Kidney epithelial cell (primary cell): ENCODE measurements around the gene NFIA. TPM values are rescaled to one million over a fixed set of nuclear protein-coding genes. Genes with fewer than 3 reads are reported as not detected.
"Not testable (repeated sequence)": the region's sequence is repeated elsewhere in the genome, so short reads cannot be mapped to it uniquely, and the experiment has no call there.

Experiments
- DNase-seq: peaks from one replicate; pipeline ENCODE4 v3.0.0-alpha.2; 2010; ENCODE audit warnings: low read depth
- H3K27me3 ChIP-seq: 2 replicates; pipeline ENCODE4 v1.6.0; 2011; ENCODE audit warnings: low read length; ENCODE audit not compliant: control insufficient read depth, insufficient read depth
- H3K36me3 ChIP-seq: 2 replicates; pipeline ENCODE4 v1.5.1; 2011; ENCODE audit warnings: low read length; ENCODE audit not compliant: control insufficient read depth, insufficient read depth
- H3K4me3 ChIP-seq: 2 replicates; pipeline ENCODE4 v1.5.1; 2011; ENCODE audit warnings: low read depth, mild to moderate bottlenecking, control low read depth, low read length
- total RNA-seq: library from RNA; depleted of rRNA; stranded (reverse); fragments of >200 nt; gene quantifications from 2 replicates; pipeline ENCODE4 v1.2.3, GENCODE V29; 2015
- TF ChIP-seq, protein P1 (sequence below): IDR thresholded peaks from 2 replicates; pipeline ENCODE4 v1.5.1; 2011; ENCODE audit warnings: mild to moderate bottlenecking, moderate library complexity, low read length, control low read depth, inconsistent platforms; ENCODE audit not compliant: insufficient read depth, poor library complexity, severe bottlenecking

The NFIA gene
- total RNA-seq, 1 donor from 2014 or later = 3.5 TPM

DNA sequence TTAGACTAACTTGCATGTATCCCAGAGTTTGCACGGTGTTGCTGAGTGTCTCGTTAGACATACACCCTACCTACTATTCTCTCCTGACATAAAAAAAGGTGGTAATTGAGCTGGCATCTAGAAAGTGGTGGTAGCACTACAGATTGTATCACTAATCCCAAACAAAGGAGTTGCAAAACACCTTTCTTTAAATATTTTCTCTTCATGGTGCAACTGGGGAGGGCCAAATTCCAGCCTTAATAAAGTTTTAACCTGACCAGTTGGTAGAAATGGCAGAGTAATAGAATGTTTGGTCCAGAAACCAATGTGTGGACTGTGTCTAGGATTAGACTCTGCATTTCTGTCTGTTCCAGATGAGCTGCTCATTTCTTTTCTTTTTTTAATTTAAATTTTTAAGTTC is 40.0 kb downstream of the NFIA start:
- H3K36me3 ChIP-seq = no peaks in the 10 kb centered on the region
- no peak overlapping the region for H3K4me3 ChIP-seq
- TF ChIP-seq, protein P1, sequence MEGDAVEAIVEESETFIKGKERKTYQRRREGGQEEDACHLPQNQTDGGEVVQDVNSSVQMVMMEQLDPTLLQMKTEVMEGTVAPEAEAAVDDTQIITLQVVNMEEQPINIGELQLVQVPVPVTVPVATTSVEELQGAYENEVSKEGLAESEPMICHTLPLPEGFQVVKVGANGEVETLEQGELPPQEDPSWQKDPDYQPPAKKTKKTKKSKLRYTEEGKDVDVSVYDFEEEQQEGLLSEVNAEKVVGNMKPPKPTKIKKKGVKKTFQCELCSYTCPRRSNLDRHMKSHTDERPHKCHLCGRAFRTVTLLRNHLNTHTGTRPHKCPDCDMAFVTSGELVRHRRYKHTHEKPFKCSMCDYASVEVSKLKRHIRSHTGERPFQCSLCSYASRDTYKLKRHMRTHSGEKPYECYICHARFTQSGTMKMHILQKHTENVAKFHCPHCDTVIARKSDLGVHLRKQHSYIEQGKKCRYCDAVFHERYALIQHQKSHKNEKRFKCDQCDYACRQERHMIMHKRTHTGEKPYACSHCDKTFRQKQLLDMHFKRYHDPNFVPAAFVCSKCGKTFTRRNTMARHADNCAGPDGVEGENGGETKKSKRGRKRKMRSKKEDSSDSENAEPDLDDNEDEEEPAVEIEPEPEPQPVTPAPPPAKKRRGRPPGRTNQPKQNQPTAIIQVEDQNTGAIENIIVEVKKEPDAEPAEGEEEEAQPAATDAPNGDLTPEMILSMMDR = no peak
- DNase-seq = no peak
- H3K27me3 ChIP-seq = no peaks in the 10 kb centered on the region

DNA sequence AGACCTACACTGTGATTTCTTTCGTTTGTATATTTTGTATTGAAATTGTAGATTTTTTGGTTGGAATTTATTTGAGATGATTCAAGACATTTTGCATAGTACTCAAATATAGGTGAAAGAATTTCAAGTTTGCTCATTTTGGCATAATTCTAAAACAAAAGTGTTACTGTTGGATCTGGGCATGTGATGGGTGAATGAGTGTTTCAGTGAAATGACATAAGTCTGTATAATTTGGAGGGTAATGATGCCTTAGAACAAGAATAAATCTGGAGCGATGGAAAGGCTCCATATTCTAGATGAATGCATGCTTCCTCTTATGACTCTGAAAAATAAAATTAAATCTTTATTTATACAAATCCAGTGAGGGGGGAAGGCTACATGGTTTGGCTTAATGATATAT is 41.0 kb downstream of the NFIA start:
- DNase-seq = no peak
- Histone ChIP-seq H3K27me3 (no peaks in the 10 kb centered on the region), H3K4me3 (no peak overlapping the region), H3K36me3 (no peaks in the 10 kb centered on the region)
- TF ChIP-seq, protein P1 = no peak

DNA sequence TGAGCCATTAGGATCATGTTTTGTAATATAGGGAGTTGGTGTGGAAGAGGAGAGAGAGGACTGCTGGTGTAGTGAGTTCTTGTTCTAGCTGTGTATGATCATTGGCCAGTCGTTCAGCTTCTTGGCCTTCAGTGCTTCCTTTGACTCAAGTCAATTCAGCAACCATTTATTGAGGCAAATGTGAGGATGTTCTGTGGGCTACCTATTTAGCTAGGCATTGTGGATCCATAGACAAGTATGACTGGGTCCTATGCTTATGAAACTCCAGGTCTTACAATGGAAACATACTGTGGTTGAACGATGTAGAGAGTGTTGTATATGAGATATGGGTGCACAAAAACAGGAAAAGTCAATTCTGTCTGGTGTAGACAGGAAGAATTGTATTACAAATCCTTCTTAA is 41.7 kb downstream of the NFIA start:
- no peaks in the 10 kb centered on the region for H3K27me3 ChIP-seq
- no peaks in the 10 kb centered on the region for H3K36me3 ChIP-seq
- no peak overlapping the region for H3K4me3 ChIP-seq
- TF ChIP-seq, protein P1 = no peak
- DNase-seq = no peak

DNA sequence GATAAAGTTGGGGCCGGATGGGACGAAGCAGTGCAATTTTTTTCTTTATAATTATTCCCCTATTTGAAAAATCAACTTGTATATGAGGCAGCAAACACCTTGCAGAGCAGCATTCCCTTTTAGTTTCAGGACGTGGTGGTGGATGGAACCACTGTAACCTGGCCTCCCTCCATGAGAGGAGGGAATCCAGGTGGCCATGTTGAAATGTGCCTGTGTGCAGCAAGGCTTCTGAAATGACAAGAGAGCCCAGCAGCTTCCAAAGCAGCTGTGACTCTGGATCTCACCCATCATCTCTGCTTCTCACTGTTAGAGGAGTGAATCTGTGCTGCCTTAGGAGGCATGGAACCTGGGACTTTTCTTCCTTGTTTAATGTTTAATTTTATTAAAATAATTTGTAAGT is 42.3 kb downstream of the NFIA start:
- no peak for DNase-seq
- Histone ChIP-seq H3K27me3 (no peaks in the 10 kb centered on the region), H3K4me3 (no peak overlapping the region), H3K36me3 (no peaks in the 10 kb centered on the region)
- TF ChIP-seq, protein P1 = no peak

DNA sequence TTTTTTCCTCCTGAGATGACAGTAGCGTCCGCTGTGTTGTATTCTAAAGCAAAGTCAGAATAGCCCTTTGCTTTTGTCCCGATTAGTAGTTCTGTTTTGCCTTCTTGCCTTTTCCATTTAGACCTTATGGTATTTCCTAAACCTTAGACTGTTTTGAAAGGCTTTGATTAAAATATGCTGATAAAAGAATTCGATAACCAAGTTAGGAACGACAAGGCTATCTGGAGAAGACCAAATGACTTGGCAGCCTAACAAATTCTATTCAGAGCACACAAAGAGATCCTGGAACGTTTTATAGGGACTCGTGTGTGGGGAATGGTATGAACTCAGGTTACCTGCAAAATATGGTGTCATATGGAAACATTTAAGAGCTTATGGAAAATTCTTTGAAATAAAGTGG is 42.9 kb downstream of the NFIA start:
- Histone ChIP-seq H3K36me3 (no peaks in the 10 kb centered on the region), H3K27me3 (no peaks in the 10 kb centered on the region), H3K4me3 (no peak overlapping the region)
- TF ChIP-seq, protein P1 = no peak
- DNase-seq = no peak

DNA sequence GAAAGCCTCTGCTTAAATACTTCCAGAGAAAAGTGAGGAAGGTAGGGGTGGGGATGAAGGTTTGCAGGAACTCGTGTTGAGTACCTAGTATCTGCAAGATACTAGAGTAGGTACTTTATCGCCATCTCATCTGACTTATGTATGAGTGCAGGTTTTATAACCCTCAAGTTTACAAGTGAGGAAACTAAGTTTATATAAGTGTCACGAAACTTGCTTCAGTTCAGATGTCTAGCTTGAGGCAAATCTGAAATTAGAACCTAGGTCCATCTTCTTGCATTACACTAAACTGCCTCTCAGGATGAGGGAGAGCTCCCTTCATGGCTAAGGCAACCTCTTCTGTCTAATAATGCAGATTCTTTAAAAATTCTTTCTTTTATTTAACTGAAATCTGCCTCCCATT is 43.5 kb downstream of the NFIA start:
- H3K4me3 ChIP-seq = no peak overlapping the region
- H3K36me3 ChIP-seq = no peaks in the 10 kb centered on the region
- no peak for DNase-seq
- H3K27me3 ChIP-seq = no peaks in the 10 kb centered on the region
- TF ChIP-seq, protein P1 = no peak

DNA sequence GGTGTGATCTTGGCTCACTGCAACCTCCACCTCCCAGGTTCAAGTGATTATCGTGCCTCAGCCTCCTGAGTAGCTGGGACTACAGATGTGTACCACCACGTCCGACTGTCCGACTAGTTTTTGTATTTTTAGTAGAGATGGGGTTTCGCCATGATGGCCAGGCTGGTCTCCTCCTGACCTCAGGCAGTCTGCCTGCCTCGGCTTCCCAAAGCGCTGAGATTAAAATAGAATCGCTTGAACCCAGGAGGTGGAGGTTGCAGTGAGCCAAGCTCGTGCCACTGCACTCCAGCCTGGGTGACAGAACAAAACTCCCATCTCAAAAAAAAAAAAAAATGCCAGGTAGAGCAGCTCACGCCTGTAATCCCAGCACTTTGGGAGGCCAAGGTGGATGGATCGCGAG is 44.5 kb downstream of the NFIA start:
- not testable (repeated sequence) for H3K4me3 ChIP-seq, DNase-seq, H3K27me3 ChIP-seq, H3K36me3 ChIP-seq
